Germinal center (tissue), 1 donor: ENCODE results near the gene FPR3.
"Not testable (repeated sequence)": the region's sequence is repeated elsewhere in the genome, so short reads cannot be mapped to it uniquely, and the experiment has no call there.

Experiments
- DNase-seq: peaks from one replicate; pipeline ENCODE4 v3.0.0; 2012; ENCODE audit warnings: mixed read lengths, low spot score

FPR3 gene

DNA sequence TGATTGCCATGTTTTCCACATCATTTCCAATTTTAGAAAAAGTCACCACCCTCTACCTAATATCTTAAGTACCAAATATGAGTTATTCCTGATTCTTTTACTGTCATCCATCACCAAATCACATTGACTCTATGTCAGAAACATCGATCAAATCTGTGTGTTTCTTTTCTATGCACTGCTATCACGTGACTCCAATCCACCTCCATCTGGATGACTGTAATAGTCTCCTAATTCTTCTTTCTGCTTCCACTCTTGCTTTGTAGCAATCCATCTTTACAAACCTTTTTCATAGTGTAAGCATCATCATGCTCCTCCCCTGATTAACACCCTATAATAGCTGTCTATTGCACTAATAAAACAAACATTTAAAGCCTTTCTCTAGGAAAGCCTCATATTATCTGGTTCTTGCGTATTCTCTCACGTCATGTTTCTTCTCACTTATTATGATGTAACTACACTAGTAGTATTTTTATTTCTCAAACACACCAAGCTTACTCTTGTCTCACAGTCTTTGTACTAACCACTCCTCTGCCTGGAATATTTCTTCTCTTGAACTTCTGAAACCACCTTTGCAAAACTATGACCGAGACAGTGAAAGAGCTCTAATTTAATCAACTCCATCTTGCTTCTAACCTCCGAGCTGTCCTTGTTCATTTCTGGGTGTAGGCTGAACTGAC, 10.7 kb upstream of the FPR3 start:
- DNase-seq, result no peak

DNA sequence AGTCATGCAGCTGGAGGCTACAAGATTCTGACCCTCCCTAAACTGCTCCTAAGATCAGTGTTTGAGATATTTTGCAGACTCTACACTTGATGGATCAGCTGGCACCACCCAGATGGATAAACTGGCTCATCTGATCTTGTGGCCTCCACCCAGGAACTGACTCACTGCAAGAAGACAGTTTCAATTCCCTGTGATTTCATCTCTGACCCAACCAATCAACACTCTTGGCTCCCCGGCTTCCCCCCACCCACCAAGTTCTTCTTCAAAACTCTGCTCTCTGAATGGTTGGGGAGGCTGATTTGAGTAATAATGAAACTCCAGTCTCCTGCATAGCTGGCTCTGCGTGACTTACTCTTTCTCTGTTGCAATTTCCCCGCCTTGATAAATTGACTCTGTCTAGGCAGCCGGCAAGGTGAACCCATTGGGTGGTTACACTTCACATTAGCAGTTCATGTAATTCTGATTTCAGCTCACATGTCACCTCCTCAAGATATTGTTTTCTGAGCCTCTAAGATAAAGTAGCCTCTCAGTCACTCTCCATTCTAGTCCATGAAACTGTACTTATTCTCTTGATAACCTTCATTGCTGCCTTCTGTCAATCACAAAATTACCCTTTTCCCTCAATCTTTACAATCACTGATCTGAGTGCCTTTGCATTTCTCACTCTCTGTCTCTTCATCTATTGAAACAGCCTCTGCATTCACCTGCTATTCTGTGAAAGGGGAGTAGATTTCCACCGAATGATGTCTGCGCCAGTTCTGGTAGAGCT, 9.9 kb upstream of the FPR3 start:
- DNase-seq, result no peak

DNA sequence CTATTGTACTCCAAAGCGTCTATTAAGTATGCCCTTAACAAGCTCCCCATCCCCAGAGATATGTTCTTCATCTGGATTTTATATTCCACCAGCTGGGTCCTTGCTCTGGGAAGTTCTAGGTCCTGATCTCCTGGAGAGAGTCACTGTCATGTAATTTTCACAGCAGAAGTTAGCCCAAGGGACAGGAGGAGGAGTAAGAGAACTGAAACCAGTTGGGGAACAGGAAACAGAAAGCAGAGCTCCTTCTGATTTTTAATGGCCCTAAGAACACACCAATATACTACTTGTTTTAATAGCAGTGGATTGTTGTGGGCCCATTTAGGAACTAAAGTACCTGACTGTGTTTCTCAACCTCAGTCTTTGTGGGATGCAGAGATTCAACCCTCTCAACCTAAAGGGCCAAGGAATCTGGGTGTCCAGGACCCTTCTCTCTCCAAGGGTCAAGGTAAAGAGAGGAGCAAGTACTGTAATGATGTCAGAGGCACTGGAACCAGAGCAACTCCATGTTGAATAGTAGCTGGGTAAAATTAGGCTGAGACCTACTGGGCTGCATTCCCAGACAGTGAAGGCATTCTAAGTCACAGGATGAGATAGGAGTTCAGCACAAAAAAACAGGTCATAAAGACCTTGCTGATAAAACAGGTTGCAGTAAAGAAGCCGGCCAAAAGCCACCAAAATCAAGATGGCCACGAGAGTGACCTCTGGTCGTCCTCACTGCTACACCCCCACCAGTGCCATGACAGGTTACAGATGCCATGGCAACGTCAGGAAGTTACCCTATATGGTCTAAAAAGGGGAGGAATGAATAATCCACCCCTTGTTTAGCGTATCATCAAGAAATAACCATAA, 8.1 kb upstream of the FPR3 start:
- no peak for DNase-seq

DNA sequence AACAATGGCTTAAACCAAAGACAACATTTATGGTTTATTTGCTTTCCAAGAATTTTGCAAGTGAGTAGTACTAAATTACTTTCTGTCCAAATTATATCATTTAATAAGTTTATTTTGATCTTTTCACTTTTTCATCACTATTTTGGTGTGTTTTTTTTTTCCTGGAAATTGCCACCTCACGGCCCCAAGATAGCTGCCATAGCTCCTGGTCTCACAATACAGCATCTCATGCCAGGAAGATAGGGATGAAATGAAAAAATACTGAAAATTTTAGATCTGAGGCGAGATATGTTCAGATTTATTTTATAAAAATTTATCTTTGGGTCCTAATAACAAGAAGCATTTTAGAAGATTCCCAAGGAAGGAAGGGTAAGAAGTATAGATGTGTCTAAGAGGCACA, 6.9 kb upstream of the FPR3 start:
- no peak for DNase-seq

DNA sequence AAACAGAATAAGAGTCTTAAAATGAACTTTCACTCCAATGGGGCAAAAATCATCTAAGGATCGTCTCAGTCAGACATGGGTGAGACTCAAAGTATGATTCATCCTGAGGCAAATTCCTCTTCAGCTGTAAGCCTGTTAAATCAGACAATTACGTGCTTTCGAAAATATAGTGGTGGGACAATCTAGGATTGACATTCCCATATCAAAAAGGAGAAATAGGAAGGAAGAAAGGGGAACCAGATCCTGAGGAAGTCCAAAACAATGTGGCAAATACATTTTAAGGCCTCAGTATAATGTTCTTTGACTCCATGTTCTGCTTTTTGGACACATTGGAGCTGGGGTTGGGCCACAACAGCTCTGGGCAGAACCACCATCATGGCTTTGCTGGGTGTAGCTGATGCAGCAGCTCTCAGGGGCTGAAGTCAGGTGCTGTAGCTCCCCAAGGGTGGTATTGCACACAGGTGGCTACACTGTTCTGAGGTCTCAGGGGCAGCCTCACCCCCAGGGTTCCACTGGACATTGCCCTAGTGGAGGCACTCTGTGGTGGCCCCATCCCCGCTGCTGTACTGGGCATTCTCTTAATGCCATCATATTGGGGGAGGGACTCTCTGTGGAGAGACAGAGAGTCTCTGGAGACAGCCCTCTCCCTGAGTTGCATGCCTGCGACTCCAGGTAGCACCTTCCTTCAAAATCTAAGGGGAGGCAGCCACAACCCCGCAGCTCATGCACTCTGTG, 5.7 kb upstream of the FPR3 start:
- DNase-seq, result no peak

DNA sequence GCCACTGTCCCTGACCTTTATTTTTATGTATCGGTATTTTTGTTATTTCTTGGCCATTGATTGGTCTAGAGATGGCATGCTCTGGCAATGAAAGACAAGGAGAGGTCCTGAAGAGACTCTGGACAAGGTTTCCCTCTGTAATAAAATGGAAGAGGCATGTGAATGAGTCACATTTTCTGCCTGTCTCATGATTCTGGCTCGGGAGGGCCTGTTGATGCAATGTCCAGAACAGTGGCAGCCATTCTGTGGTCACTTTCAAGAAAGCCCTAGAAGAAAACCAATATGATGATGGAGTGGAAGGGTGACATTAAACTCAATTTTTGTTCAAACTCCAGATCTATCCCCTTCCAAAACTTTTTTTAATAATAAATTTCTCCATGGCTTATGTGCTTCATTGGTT, 2.0 kb upstream of the FPR3 start:
- no peak for DNase-seq

DNA sequence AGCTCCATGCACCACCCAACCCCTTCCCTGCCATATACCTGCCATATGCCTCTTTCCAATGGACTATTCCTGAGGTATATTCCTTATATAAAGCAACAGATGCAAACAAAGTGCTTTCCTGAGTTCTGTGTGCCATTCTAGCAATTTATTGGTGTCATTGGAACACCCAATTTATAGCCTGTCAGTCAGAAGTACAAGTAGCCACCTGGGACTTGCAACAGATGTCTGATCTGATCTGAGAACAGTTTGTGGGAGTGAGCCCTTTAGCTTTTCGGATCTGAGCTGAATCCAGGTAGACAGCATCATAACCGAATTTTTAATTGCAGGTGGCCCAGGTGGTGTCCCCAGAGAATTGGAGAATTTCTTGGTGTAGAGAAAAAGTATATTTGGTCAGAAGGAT, 963 bp upstream of the FPR3 start:
- DNase-seq, result no peak

DNA sequence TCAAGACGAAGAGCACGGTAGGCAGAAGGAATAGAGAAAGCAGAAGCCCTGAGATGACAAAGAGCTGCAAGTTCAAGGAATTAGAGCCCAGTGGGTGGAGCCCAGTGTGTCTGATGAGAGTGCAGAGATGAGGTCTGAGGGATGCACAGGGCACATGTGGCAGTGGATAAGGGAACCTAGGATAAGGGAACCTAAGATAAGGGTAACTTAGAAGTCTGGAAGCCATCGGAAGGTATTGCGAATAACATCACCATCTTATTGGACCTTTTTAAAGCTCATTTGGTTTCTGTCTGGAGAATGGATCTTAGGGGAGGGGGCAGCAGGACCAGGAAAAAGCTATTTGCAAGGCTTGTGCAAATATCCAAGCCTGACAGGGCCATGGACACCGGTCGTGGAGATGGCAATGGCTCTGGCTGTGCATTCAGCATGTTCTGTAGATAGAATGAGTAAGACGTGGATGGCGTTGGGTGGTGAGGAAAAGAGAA, 1.3 kb downstream of the FPR3 start:
- no peak for DNase-seq

DNA sequence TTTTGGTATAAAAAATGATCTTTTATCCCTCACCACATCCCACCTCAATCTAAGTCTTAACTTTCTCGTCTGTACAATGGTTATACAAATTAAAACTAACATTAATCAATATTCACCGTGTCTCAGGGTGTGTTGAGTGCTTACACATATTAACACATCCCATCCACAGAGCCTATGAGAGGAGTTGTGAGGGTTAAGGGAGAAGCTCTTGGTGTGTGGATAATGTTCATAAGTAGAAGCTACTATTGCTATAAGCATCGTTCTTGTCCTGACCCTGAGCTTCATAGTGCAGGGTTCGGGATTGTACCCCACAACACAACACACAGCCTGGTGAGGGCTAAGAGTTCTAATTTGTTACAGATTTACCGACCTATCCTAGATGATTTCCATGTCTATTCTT, 2.5 kb downstream of the FPR3 start:
- DNase-seq, result no peak

DNA sequence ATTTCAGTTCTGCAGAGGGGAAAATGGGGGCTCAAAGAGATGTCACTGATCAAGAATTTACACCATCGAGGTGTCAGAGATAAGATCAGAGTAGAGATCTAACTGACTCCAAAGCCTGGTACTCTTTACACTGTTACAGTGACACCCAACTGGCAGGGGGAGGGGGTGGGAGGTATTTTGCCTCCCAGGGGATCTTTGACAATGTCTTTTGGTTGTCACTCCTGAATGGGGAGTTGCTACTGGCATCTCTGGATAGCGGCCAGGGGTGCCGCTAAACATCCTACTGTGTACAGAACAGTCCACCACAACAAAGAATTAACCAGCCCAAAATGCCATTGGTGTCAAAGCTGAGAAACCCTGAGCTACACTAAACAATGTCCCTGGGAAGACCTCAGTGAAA, 3.1 kb downstream of the FPR3 start:
- DNase-seq, result no peak

DNA sequence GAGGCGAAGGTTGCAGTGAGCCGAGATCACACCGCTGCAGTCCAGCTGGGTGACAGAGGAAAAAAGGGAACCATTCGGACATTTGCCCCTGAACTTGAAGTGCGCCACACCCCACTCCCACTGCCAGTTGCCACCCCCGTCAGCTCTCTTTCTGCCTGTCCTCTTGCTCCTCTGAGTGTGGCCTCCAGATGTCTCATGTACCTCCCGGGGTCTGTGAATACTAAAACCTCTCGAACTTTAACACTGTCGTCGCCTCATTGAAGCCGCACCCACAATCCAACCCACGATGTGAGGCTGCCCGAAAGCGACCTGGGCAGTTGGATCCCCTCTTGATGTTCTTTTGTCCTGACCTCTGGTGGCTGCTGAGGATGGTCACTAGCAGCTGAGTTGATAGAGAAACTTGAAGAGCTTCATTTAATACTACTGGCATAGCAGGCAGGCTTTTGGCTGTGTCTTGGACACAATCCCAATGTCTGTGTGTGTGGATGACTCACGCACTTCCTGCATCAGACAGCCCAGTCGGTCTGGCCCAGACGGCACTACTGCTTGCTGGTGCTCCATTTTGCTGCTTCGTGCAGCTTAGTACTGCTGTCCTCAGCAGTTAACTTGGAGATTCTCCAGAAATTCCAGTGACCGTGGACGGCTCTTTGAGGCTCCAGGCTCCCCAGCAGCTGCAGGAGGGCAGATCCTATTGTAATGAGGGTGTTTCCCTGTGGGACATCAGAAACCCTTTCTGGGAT, 4.2 kb downstream of the FPR3 start:
- no peak for DNase-seq

DNA sequence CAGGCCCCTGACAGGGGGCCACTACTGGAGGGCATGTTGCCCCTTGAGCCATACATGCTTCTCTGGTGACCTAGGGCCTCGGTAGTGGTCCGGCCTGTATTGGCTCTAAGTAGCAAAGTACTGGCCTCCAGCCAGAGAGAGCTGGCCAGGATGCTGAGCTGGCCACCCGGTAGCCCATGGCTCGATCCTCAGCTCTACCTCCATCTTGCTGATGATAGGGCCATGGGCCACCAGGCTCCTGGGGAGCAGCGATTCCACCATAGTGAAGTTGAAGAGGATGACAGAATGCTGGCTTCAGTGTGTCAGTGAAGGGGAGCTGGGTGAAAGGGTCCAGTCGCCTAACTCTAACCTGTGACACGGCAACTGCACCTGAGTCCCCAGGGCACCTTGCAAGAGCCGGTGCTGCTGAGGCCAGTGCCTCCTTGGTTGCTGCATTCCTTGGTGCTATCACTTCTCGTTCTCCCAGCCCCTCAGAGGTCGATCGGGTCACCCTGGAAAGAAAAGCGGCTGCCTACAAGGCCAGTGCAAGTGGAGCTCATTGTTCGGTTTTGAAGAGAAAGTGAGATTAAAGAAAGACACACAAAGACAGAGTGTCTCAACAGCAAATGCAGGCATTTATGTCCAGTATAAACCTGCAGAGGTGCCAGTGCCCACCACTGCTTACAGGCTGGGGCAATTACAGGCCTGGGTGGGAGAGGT, 5.0 kb downstream of the FPR3 start:
- DNase-seq, result no peak

DNA sequence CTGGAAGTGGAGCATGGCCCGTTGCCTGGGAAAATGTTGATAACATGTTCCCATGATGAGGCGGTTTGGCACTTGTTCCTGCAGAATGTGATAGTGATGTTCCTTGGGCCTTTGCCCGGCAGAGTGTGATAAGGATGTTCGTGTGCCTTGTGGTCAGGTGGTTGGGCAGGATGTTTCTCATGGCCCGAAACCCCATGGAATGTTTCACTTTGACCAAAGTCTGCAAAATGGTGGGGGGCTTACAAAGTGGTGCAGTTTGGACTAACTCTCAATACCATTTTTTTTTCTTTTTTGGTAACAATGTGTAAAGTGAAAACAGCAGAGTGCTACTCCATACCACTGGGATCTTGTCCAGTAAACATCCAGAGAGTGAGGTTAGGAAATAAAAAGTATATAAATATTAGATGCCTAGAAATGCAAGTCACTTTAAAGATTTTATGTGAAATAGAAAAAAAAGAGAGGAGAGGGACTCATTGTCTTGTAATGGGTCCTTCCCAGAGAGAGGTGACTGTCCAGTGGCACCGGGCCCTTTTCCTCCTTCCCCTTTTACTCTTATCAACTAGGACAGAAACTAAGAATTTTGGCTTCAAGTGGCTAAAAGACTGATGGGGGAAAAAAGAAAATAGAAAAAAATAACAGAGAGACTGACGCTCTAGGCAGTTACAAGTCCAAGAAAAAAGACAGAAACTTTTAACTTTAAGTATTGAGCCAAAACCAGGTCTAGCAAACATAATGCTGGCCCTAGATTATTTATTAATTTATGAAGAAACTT, 5.7 kb downstream of the FPR3 start:
- no peak for DNase-seq

DNA sequence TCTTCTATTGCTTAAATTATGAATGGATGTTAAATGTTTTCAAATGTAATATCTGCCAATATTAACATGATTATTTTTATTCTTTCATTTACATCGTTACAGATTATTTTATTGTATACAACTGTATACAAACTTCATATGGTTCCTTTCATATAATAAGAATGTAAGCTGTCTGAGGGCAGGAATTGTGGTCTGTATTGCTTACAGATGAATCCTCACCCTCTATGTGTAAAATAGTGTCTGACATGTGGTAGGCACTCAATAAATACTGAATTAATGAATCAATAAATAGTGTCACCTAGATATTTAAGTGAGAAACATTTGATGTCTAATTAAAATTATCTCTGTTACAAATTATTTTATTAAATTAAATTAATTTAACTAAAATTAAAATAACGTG, 7.8 kb downstream of the FPR3 start:
- no peak for DNase-seq

DNA sequence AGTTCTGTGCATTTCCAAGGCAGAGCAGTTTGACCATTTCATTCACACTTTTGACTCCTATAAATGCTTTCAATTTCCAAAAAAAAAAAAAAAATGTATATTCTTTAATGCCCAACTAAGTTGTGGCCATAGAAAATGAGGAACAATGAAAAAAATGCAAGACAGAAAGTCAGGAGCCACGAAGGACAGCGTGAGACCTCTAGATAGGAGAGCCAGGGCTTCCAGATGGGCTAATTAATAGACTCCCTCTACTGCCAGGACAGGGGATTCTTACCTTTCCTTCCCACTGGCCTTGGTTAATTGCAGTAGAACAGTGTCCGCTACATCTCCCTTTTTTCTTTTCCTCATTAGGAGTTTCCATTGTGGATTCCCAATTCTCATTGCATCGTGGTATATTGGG, 8.6 kb downstream of the FPR3 start:
- no peak for DNase-seq

DNA sequence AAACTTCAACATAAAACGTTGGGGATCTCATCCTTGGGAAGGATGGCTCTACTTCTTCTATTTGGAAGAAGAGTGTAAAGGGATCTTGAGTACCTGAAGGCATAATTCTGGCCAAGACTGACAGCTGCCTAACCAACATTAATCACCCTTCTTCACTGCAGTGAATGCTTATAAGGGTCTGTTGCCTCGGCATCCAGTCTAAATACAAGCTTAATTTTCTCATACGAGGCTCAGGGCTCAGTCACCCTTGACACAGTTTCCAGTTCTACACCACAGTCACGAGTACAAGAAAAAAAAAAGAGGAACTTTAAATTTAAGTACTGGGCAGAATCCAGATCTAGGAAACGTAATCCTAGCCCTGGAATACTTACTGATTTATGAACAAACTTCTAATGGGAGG, 9.0 kb downstream of the FPR3 start:
- no peak for DNase-seq

DNA sequence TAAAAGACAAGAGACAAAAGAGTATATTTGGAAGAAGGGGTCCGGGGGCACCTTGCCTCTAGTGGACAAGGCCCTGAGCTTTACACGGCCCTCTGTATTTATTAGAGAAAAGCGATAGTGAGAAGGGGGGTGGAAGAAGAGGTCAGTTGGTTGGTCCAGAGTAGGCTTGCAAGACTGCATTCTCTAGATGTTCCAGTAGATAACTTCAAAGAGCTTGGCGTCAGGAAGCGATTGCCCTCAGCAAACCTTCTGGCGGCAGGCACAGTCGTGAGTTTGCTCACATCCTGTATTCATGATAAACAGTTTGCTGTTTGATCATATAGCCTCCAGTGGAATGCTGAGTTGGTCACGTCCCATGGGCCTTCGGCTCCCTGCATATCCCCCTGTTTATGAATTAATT, 9.8 kb downstream of the FPR3 start:
- not testable (repeated sequence) for DNase-seq

DNA sequence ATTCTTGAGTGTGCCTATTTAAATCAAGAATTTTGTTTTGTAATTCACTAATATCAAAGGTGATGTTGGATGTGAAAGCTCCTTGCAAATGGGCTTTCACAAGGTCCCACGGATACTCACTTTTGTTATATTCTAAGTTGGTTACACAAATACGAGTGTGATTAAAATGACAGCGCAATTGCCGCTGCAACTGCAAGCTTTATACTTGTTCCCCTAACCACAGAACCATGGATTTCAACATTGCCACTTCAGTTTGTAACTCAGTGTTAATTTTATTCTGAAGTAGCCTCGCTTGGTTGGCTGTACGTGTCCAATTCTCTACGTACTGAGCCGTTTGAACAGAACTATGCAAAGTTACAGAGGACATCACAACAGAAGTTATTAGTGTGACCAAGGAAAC, 10.4 kb downstream of the FPR3 start:
- not testable (repeated sequence) for DNase-seq

DNA sequence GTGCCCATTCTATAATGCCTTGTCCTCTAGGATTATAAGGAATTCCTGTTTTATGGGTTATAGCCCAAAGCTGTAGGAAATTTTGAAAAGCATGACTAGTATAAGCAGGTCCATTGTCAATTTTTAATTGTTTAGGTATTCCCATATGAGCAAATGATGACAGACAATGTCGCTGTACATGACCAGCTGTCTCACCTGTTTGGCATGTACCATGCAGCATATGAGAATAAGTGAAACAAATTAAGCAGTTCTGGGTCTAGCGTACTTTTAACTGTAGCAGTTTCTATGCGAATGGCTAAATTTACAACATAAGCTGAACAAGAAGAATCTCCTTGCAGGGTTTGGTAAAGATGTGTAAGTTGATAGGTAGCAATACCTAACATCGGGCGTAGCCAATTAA, 11.6 kb downstream of the FPR3 start:
- not testable (repeated sequence) for DNase-seq

DNA sequence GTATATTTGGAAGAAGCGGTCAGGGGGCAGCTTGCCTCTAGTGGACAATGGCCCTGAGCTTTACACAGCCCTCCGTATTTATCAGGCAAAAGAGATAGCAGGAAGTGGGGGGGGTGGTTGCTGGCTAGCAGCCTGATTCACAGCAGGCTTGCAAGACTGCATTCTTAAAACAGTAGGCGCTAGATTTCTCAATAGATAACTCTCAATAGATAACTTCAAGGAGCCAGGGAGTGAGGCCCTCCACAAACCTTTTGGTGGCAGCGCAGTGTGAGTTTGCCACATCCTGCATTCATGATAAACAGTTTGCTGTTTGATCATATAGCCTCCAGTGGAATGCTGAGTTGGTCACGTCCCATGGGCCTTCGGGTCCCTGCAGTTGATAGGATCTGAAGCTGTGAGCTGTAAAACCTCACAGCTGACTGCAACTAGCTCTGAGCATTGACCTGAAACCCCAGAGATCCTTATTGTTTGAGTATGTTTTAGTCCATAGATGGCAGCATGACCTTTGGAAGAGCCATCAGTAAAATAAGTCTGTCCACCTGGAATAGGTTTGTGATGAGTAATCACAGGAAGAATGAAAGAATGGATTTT, 12.2 kb downstream of the FPR3 start:
- no peak for DNase-seq
